ENCODE results near the gene CHST7. TPM values are rescaled to one million over a fixed set of nuclear protein-coding genes. Genes with fewer than 3 reads are reported as not detected.
"Not testable (repeated sequence)": the region's sequence is repeated elsewhere in the genome, so short reads cannot be mapped to it uniquely, and the experiment has no call there.

CHST7 gene
- total RNA-seq, 1 donor, result 6.5 TPM

- Histone ChIP-seq H3K4me2 (ENCODE audit: insufficient read depth, low read length) (no peak overlapping the region), H2AFZ (ENCODE audit: low read length) (no peak overlapping the region)
- TF ChIP-seq, protein P1, sequence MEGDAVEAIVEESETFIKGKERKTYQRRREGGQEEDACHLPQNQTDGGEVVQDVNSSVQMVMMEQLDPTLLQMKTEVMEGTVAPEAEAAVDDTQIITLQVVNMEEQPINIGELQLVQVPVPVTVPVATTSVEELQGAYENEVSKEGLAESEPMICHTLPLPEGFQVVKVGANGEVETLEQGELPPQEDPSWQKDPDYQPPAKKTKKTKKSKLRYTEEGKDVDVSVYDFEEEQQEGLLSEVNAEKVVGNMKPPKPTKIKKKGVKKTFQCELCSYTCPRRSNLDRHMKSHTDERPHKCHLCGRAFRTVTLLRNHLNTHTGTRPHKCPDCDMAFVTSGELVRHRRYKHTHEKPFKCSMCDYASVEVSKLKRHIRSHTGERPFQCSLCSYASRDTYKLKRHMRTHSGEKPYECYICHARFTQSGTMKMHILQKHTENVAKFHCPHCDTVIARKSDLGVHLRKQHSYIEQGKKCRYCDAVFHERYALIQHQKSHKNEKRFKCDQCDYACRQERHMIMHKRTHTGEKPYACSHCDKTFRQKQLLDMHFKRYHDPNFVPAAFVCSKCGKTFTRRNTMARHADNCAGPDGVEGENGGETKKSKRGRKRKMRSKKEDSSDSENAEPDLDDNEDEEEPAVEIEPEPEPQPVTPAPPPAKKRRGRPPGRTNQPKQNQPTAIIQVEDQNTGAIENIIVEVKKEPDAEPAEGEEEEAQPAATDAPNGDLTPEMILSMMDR (IDR thresholded peaks at IDR 0.05; ENCODE audit: extremely low read depth, low read depth, low read length), result no peak
Measured at GRCh38 chrX:46543441-46543840, 30.1 kb upstream of the CHST7 start.

DNA sequence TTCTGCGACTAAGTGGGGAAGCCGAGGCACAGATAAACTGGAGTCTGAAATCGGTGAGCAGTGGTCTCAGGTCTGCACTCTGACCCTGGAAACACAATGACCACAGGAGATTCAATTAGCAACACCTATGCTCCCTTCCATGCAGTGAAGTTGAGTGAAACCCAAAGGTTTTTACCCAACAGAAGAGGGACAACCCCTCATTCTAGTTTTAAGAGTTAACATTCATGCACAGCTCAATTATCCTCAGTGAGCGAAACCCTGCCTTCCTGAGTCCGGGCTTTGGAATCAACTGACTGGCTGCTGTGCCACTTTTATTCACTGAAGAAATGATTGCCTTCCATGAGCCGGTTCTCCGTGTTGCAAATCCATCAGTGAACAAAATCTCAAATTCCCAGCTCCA, 29.0 kb upstream of the CHST7 start:
- not testable (repeated sequence) for H3K36me3 ChIP-seq (ENCODE audit: insufficient read depth, low read length); H2AFZ ChIP-seq (ENCODE audit: low read length); H3K9me3 ChIP-seq (ENCODE audit: low read depth, low read length); DNase-seq (ENCODE audit: insufficient read length, low spot score, missing footprints); H3K27me3 ChIP-seq (ENCODE audit: insufficient read depth, low read length); H4K20me1 ChIP-seq (ENCODE audit: insufficient read depth, low read length)
- Histone ChIP-seq H3K4me2 (ENCODE audit: insufficient read depth, low read length) (peak overlapping the region; percentile 88), H3K4me1 (ENCODE audit: insufficient read depth, low read length) (peaks cover 18% of the 10 kb centered on the region), H3K27ac (ENCODE audit: low read depth, low read length) (peak overlapping the region; percentile 89), H3K79me2 (ENCODE audit: insufficient read depth, low read length) (peaks cover 29% of the 10 kb centered on the region), H3K4me3 (ENCODE audit: insufficient read depth, low read length) (peak overlapping the region; percentile 86)

More at GRCh38 chrX:46543441-46543840, 30.1 kb upstream of the CHST7 start:
- H3K27me3 ChIP-seq (ENCODE audit: insufficient read depth, low read length), result no peaks in the 10 kb centered on the region
- H3K36me3 ChIP-seq (ENCODE audit: insufficient read depth, low read length), result no peaks in the 10 kb centered on the region
- peaks cover 18% of the 10 kb centered on the region for H3K4me1 ChIP-seq (ENCODE audit: insufficient read depth, low read length)
- H3K4me3 ChIP-seq (ENCODE audit: insufficient read depth, low read length), result no peak overlapping the region
- H3K9me3 ChIP-seq (ENCODE audit: low read depth, low read length), result no peaks in the 10 kb centered on the region
- peaks cover 21% of the 10 kb centered on the region for H3K79me2 ChIP-seq (ENCODE audit: insufficient read depth, low read length)
- H4K20me1 ChIP-seq (ENCODE audit: insufficient read depth, low read length), result no peaks in the 10 kb centered on the region
- no peak for DNase-seq (ENCODE audit: insufficient read length, low spot score, missing footprints)
- H3K27ac ChIP-seq (ENCODE audit: low read depth, low read length), result no peak overlapping the region

- Histone ChIP-seq H2AFZ (ENCODE audit: low read length) (peak within 1 kb of the TSS; percentile 53), H3K27me3 (ENCODE audit: insufficient read depth, low read length) (no peaks in the 10 kb centered on the region), H3K4me3 (ENCODE audit: insufficient read depth, low read length) (peak within 1 kb of the TSS; percentile 86), H3K4me2 (ENCODE audit: insufficient read depth, low read length) (peak within 1 kb of the TSS; percentile 88), H4K20me1 (ENCODE audit: insufficient read depth, low read length) (no peaks in the 10 kb centered on the region), H3K9me3 (ENCODE audit: low read depth, low read length) (no peaks in the 10 kb centered on the region), H3K27ac (ENCODE audit: low read depth, low read length) (peak within 1 kb of the TSS; percentile 89), H3K4me1 (ENCODE audit: insufficient read depth, low read length) (peaks cover 18% of the 10 kb centered on the region), H3K36me3 (ENCODE audit: insufficient read depth, low read length) (no peaks in the 10 kb centered on the region), H3K79me2 (ENCODE audit: insufficient read depth, low read length) (peaks cover 36% of the 10 kb centered on the region)
- peak; percentile 90 for DNase-seq (ENCODE audit: insufficient read length, low spot score, missing footprints)
- TF ChIP-seq, protein P1 (IDR thresholded peaks at IDR 0.05; ENCODE audit: extremely low read depth, low read depth, low read length), result peak; percentile 14
Measured at GRCh38 chrX:46545111-46546005, 28.2 kb upstream of the CHST7 start, which contains the start of gene ZNF674. Gene ZNF674 (minus strand): TSS chrX:46545421. CDS start chrX:46542087, 3,334 bp downstream.

DNA sequence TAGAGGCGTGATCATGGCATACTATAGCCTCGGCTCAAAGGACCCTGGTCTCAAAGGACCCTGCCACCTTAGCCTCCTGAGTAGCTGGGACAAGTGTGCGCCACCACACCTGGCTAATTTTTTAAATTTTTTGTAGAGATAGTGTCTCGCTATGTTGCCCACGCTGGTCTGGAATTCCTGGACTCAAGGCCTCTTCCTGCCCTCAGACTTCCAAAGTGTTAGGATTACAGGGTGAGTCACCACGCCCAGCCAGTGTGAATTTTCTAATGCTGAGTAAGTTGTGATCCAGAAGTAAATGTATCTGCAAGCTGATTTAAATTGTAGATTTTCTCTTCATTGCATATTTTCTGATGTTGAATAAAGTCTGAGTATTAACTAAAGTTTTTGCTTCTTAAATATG, 25.7 kb upstream of the CHST7 start:
- H3K27me3 ChIP-seq (ENCODE audit: insufficient read depth, low read length), result no peaks in the 10 kb centered on the region
- peaks cover 36% of the 10 kb centered on the region for H3K79me2 ChIP-seq (ENCODE audit: insufficient read depth, low read length)
- no peak for DNase-seq (ENCODE audit: insufficient read length, low spot score, missing footprints)
- no peaks in the 10 kb centered on the region for H3K9me3 ChIP-seq (ENCODE audit: low read depth, low read length)
- H3K27ac ChIP-seq (ENCODE audit: low read depth, low read length), result peak overlapping the region; percentile 2
- no peaks in the 10 kb centered on the region for H3K36me3 ChIP-seq (ENCODE audit: insufficient read depth, low read length)
- peak overlapping the region; percentile 57 for H3K4me2 ChIP-seq (ENCODE audit: insufficient read depth, low read length)
- H3K4me1 ChIP-seq (ENCODE audit: insufficient read depth, low read length), result peaks cover 22% of the 10 kb centered on the region
- TF ChIP-seq, protein P1 (IDR thresholded peaks at IDR 0.05; ENCODE audit: extremely low read depth, low read depth, low read length), result no peak
- no peaks in the 10 kb centered on the region for H4K20me1 ChIP-seq (ENCODE audit: insufficient read depth, low read length)
- no peak overlapping the region for H2AFZ ChIP-seq (ENCODE audit: low read length)
- peak overlapping the region; percentile 6 for H3K4me3 ChIP-seq (ENCODE audit: insufficient read depth, low read length)
